HEK293 (cell line): ENCODE data around the gene FAM193B.

Experiments
- ELK4 ChIP-seq: IDR thresholded peaks from 2 replicates; pipeline ENCODE4 v1.6.1; 2011; ENCODE audit warnings: mild to moderate bottlenecking, low read depth, low read length, borderline replicate concordance
- GLIS2 ChIP-seq: fragments of 450-650 bp; formaldehyde crosslinking; IDR thresholded peaks from 2 replicates; pipeline ENCODE4 v1.5.1; 2016; ENCODE audit warnings: missing biosample characterization, missing genetic modification characterization
- HIC1 ChIP-seq: fragments of 450-650 bp; formaldehyde crosslinking; IDR thresholded peaks from 2 replicates; pipeline ENCODE4 v1.5.1; 2016; ENCODE audit warnings: missing biosample characterization, missing genetic modification characterization
- ZBTB20 ChIP-seq: fragments of 450-650 bp; formaldehyde crosslinking; IDR thresholded peaks from 2 replicates; pipeline ENCODE4 v1.5.1; 2016; ENCODE audit warnings: missing biosample characterization, missing genetic modification characterization
- ZFP3 ChIP-seq: fragments of 450-650 bp; formaldehyde crosslinking; IDR thresholded peaks from 2 replicates; pipeline ENCODE4 v1.5.1; 2016; ENCODE audit warnings: low read depth, missing biosample characterization, missing genetic modification characterization
- ZNF121 ChIP-seq: fragments of 450-650 bp; formaldehyde crosslinking; IDR thresholded peaks from 2 replicates; pipeline ENCODE4 v1.5.1; 2016; ENCODE audit warnings: missing biosample characterization, missing genetic modification characterization
- ZNF157 ChIP-seq: fragments of 450-650 bp; formaldehyde crosslinking; IDR thresholded peaks from 2 replicates; pipeline ENCODE4 v1.5.1; 2016; ENCODE audit warnings: missing biosample characterization, missing genetic modification characterization
- ZNF292 ChIP-seq: fragments of 450-650 bp; formaldehyde crosslinking; IDR thresholded peaks from 2 replicates; pipeline ENCODE4 v1.5.1; 2016; ENCODE audit warnings: low read depth, missing biosample characterization, missing genetic modification characterization, borderline replicate concordance
- ZNF366 ChIP-seq: fragments of 450-650 bp; formaldehyde crosslinking; conservative IDR thresholded peaks from 2 replicates; pipeline ENCODE4 v1.5.1; 2016; ENCODE audit warnings: missing biosample characterization, missing genetic modification characterization
- ZNF449 ChIP-seq: fragments of 450-650 bp; formaldehyde crosslinking; IDR thresholded peaks from 2 replicates; pipeline ENCODE4 v1.5.1; 2017; ENCODE audit warnings: missing biosample characterization, mild to moderate bottlenecking, missing genetic modification characterization, moderate library complexity
- ZNF501 ChIP-seq: fragments of 450-650 bp; formaldehyde crosslinking; IDR thresholded peaks from 2 replicates; pipeline ENCODE4 v1.5.1; 2016; ENCODE audit warnings: missing biosample characterization, missing genetic modification characterization
- ZNF510 ChIP-seq: fragments of 450-650 bp; formaldehyde crosslinking; IDR thresholded peaks from 2 replicates; pipeline ENCODE4 v1.5.1; 2018; ENCODE audit warnings: mild to moderate bottlenecking, missing genetic modification characterization, missing biosample characterization; ENCODE audit not compliant: insufficient replicate concordance
- ZNF521 ChIP-seq: fragments of 450-650 bp; formaldehyde crosslinking; IDR thresholded peaks from 2 replicates; pipeline ENCODE4 v1.5.1; 2017; ENCODE audit warnings: missing biosample characterization, mild to moderate bottlenecking, missing genetic modification characterization
- ZNF560 ChIP-seq: fragments of 450-650 bp; formaldehyde crosslinking; IDR thresholded peaks from 2 replicates; pipeline ENCODE4 v1.5.1; 2017; ENCODE audit warnings: missing biosample characterization, missing genetic modification characterization, borderline replicate concordance
- ZNF610 ChIP-seq: fragments of 450-650 bp; formaldehyde crosslinking; IDR thresholded peaks from 2 replicates; pipeline ENCODE4 v1.5.1; 2016; ENCODE audit warnings: missing biosample characterization, missing genetic modification characterization, borderline replicate concordance
- ZNF623 ChIP-seq: fragments of 450-650 bp; formaldehyde crosslinking; IDR thresholded peaks from 2 replicates; pipeline ENCODE4 v1.5.1; 2016; ENCODE audit warnings: missing biosample characterization, missing genetic modification characterization
- ZNF677 ChIP-seq: fragments of 450-650 bp; IDR thresholded peaks from 2 replicates; pipeline ENCODE4 v1.5.0; 2018; ENCODE audit warnings: missing biosample characterization, mild to moderate bottlenecking, missing genetic modification characterization, moderate library complexity
- ZNF707 ChIP-seq: fragments of 450-650 bp; formaldehyde crosslinking; IDR thresholded peaks from 2 replicates; pipeline ENCODE4 v1.5.1; 2016; ENCODE audit warnings: missing biosample characterization, missing genetic modification characterization
- ZNF76 ChIP-seq: fragments of 450-650 bp; formaldehyde crosslinking; IDR thresholded peaks from 2 replicates; pipeline ENCODE4; 2016; ENCODE audit warnings: low read depth, missing biosample characterization, missing genetic modification characterization, borderline replicate concordance
- TF ChIP-seq, protein P1 (sequence below): fragments of 450-650 bp; formaldehyde crosslinking; IDR thresholded peaks from 2 replicates; pipeline ENCODE4 v1.5.1; 2016; ENCODE audit warnings: missing biosample characterization, missing genetic modification characterization, borderline replicate concordance
- TF ChIP-seq, protein P2 (sequence below): fragments of 450-650 bp; formaldehyde crosslinking; IDR thresholded peaks from 2 replicates; pipeline ENCODE4 v1.5.1; 2016; ENCODE audit warnings: missing biosample characterization, missing genetic modification characterization
- TF ChIP-seq, protein P3 (sequence below): fragments of 450-650 bp; IDR thresholded peaks from 2 replicates; pipeline ENCODE4 v1.5.1; 2018; ENCODE audit warnings: missing biosample characterization, mild to moderate bottlenecking, missing genetic modification characterization
- TF ChIP-seq, protein P4 (sequence below): fragments of 450-650 bp; formaldehyde crosslinking; IDR thresholded peaks from 2 replicates; pipeline ENCODE4 v1.5.1; 2016; ENCODE audit warnings: missing biosample characterization, missing genetic modification characterization

Gene FAM193B

GRCh38 chr5:177516601-177517568 lies 37.5 kb downstream of the FAM193B start, which contains the start of gene DDX41 (continued):
- TF ChIP-seq, protein P1, sequence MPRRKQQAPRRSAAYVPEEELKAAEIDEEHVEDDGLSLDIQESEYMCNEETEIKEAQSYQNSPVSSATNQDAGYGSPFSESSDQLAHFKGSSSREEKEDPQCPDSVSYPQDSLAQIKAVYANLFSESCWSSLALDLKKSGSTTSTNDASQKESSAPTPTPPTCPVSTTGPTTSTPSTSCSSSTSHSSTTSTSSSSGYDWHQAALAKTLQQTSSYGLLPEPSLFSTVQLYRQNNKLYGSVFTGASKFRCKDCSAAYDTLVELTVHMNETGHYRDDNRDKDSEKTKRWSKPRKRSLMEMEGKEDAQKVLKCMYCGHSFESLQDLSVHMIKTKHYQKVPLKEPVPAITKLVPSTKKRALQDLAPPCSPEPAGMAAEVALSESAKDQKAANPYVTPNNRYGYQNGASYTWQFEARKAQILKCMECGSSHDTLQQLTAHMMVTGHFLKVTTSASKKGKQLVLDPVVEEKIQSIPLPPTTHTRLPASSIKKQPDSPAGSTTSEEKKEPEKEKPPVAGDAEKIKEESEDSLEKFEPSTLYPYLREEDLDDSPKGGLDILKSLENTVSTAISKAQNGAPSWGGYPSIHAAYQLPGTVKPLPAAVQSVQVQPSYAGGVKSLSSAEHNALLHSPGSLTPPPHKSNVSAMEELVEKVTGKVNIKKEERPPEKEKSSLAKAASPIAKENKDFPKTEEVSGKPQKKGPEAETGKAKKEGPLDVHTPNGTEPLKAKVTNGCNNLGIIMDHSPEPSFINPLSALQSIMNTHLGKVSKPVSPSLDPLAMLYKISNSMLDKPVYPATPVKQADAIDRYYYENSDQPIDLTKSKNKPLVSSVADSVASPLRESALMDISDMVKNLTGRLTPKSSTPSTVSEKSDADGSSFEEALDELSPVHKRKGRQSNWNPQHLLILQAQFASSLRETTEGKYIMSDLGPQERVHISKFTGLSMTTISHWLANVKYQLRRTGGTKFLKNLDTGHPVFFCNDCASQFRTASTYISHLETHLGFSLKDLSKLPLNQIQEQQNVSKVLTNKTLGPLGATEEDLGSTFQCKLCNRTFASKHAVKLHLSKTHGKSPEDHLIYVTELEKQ, result no peak
- TF ChIP-seq ZNF449 (tag by site-specific recombination) (peak; percentile 94), ZNF677 (tag by site-specific recombination) (no peak), ZNF521 (tag by site-specific recombination) (no peak), ZFP3 (tag by site-specific recombination) (no peak), ZNF366 (tag by site-specific recombination) (peak; percentile 85), ZNF610 (tag by site-specific recombination) (peak; percentile 26; the same call in 1 of the 2 replicates), ZNF501 (tag by site-specific recombination) (peak; percentile 91), ZNF707 (tag by site-specific recombination) (no peak), ZNF76 (tag by site-specific recombination) (peak; percentile 98), ZNF121 (tag by site-specific recombination) (no peak), ELK4 (no peak), GLIS2 (peak; percentile 82), ZNF623 (tag by site-specific recombination) (no peak), ZBTB20 (tag by site-specific recombination) (peak; percentile 91), ZNF157 (tag by site-specific recombination) (no peak), ZNF292 (tag by site-specific recombination) (no peak), ZNF560 (tag by site-specific recombination) (no peak), ZNF510 (tag by site-specific recombination) (no peak), HIC1 (peak; percentile 99)
- TF ChIP-seq, protein P2, sequence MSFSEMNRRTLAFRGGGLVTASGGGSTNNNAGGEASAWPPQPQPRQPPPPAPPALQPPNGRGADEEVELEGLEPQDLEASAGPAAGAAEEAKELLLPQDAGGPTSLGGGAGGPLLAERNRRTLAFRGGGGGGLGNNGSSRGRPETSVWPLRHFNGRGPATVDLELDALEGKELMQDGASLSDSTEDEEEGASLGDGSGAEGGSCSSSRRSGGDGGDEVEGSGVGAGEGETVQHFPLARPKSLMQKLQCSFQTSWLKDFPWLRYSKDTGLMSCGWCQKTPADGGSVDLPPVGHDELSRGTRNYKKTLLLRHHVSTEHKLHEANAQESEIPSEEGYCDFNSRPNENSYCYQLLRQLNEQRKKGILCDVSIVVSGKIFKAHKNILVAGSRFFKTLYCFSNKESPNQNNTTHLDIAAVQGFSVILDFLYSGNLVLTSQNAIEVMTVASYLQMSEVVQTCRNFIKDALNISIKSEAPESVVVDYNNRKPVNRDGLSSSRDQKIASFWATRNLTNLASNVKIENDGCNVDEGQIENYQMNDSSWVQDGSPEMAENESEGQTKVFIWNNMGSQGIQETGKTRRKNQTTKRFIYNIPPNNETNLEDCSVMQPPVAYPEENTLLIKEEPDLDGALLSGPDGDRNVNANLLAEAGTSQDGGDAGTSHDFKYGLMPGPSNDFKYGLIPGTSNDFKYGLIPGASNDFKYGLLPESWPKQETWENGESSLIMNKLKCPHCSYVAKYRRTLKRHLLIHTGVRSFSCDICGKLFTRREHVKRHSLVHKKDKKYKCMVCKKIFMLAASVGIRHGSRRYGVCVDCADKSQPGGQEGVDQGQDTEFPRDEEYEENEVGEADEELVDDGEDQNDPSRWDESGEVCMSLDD (tag by site-specific recombination), result peak; percentile 49; the same call in 1 of the 2 replicates
- TF ChIP-seq, protein P3, sequence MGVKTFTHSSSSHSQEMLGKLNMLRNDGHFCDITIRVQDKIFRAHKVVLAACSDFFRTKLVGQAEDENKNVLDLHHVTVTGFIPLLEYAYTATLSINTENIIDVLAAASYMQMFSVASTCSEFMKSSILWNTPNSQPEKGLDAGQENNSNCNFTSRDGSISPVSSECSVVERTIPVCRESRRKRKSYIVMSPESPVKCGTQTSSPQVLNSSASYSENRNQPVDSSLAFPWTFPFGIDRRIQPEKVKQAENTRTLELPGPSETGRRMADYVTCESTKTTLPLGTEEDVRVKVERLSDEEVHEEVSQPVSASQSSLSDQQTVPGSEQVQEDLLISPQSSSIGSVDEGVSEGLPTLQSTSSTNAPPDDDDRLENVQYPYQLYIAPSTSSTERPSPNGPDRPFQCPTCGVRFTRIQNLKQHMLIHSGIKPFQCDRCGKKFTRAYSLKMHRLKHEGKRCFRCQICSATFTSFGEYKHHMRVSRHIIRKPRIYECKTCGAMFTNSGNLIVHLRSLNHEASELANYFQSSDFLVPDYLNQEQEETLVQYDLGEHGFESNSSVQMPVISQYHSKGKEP (tag by site-specific recombination), result 0 out of 2 replicates have a peak, but pooled peaks have one; percentile 5
- TF ChIP-seq, protein P4, sequence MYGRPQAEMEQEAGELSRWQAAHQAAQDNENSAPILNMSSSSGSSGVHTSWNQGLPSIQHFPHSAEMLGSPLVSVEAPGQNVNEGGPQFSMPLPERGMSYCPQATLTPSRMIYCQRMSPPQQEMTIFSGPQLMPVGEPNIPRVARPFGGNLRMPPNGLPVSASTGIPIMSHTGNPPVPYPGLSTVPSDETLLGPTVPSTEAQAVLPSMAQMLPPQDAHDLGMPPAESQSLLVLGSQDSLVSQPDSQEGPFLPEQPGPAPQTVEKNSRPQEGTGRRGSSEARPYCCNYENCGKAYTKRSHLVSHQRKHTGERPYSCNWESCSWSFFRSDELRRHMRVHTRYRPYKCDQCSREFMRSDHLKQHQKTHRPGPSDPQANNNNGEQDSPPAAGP, result peak; percentile 93
